Measurements from ENCODE around the gene SCUBE3.

- TF ChIP-seq ZNF274 (IDR thresholded peaks at IDR 0.05; ENCODE audit: low read depth, low read length) = no peak
- TF ChIP-seq POLR2A (IDR thresholded peaks at IDR 0.05; ENCODE audit: borderline replicate concordance, extremely low read depth, insufficient read depth, insufficient read length) = no peak
- no peak for TF ChIP-seq POLR2AphosphoS5 (IDR thresholded peaks at IDR 0.05; ENCODE audit: low read depth, low read length)
- no peak for TF ChIP-seq RAD21 (IDR thresholded peaks at IDR 0.05; ENCODE audit: low read depth)
- no peak for TF ChIP-seq EZH2phosphoT487 (IDR thresholded peaks at IDR 0.05; ENCODE audit: borderline replicate concordance)
- TF ChIP-seq EZH2 (IDR thresholded peaks at IDR 0.05) = no peak
- no peak for TF ChIP-seq CEBPB (IDR thresholded peaks at IDR 0.05; ENCODE audit: low read depth)
- TF ChIP-seq, protein P1, sequence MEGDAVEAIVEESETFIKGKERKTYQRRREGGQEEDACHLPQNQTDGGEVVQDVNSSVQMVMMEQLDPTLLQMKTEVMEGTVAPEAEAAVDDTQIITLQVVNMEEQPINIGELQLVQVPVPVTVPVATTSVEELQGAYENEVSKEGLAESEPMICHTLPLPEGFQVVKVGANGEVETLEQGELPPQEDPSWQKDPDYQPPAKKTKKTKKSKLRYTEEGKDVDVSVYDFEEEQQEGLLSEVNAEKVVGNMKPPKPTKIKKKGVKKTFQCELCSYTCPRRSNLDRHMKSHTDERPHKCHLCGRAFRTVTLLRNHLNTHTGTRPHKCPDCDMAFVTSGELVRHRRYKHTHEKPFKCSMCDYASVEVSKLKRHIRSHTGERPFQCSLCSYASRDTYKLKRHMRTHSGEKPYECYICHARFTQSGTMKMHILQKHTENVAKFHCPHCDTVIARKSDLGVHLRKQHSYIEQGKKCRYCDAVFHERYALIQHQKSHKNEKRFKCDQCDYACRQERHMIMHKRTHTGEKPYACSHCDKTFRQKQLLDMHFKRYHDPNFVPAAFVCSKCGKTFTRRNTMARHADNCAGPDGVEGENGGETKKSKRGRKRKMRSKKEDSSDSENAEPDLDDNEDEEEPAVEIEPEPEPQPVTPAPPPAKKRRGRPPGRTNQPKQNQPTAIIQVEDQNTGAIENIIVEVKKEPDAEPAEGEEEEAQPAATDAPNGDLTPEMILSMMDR (IDR thresholded peaks at IDR 0.05 in 2 of 3, conservative IDR thresholded peaks at IDR 0.05 in 1 of 3; ENCODE audit: borderline replicate concordance in 1 of 3, insufficient read depth in 1 of 3, low read depth in 2 of 3, low read length in 2 of 3) = no peak
- no peak for TF ChIP-seq MAX (IDR thresholded peaks at IDR 0.05)
- TF ChIP-seq SIN3A (IDR thresholded peaks at IDR 0.05; ENCODE audit: low read depth) = no peak
- no peak for TF ChIP-seq CBX3 (IDR thresholded peaks at IDR 0.05; ENCODE audit: low read depth)
- no peak for TF ChIP-seq FOSL1 (IDR thresholded peaks at IDR 0.05; ENCODE audit: low read depth)
Measured at GRCh38 chr6:35183281-35183680, 30.5 kb upstream of the SCUBE3 start.

Measured in HCT116 (cell line).